HepG2 (cell line): ENCODE data around the gene PTPRF. TPM values are rescaled to one million over a fixed set of nuclear protein-coding genes. Genes with fewer than 3 reads are reported as not detected.

Experiments used
- FOSL1 ChIP-seq: sonication (generic); formaldehyde crosslinking; IDR thresholded peaks from 2 replicates; pipeline ENCODE4 v1.9.0; 2021; ENCODE audit warnings: missing genetic modification reagents, borderline replicate concordance
- GATAD2A ChIP-seq: IDR thresholded peaks from 2 replicates; pipeline ENCODE4 v1.6.1; 2016
- HCFC1 ChIP-seq: fragments of 150-350 bp; IDR thresholded peaks from 2 replicates; pipeline ENCODE4 v1.6.1; 2014; ENCODE audit warnings: low read depth, low read length
- HNF1B ChIP-seq: sonication (generic); formaldehyde crosslinking; IDR thresholded peaks from 2 replicates; pipeline ENCODE4 v1.5.1; 2020; ENCODE audit warnings: mild to moderate bottlenecking, moderate library complexity, missing genetic modification reagents
- HOXA9 ChIP-seq: sonication (generic); formaldehyde crosslinking; IDR thresholded peaks from 2 replicates; pipeline ENCODE4 v1.8.1; 2022; ENCODE audit warnings: missing genetic modification reagents, mild to moderate bottlenecking, moderate library complexity, borderline replicate concordance
- IRF2 ChIP-seq: IDR thresholded peaks from 2 replicates; pipeline ENCODE4 v1.6.1; 2018; ENCODE audit warnings: missing genetic modification reagents, missing compliant biosample characterization
- ISL2 ChIP-seq: sonication (generic); formaldehyde crosslinking; IDR thresholded peaks from 2 replicates; pipeline ENCODE4 v1.5.0; 2020; ENCODE audit warnings: missing genetic modification reagents
- MIER2 ChIP-seq: IDR thresholded peaks from 2 replicates; pipeline ENCODE4 v1.6.1; 2016; ENCODE audit warnings: missing biosample characterization, missing genetic modification reagents
- NCOA5 ChIP-seq: sonication (generic); formaldehyde crosslinking; IDR thresholded peaks from 2 replicates; pipeline ENCODE4 v1.4.0; 2020; ENCODE audit warnings: missing genetic modification reagents
- PPARG ChIP-seq: conservative IDR thresholded peaks from 2 replicates; pipeline ENCODE4 v1.6.1; 2016; ENCODE audit warnings: missing biosample characterization, missing genetic modification reagents
- RAD51 ChIP-seq: fragments of 450-650 bp; IDR thresholded peaks from 2 replicates; pipeline ENCODE4 v1.6.1; 2016; ENCODE audit warnings: borderline replicate concordance
- SALL1 ChIP-seq: sonication (generic); formaldehyde crosslinking; IDR thresholded peaks from 2 replicates; pipeline ENCODE4 v1.8.0; 2022; ENCODE audit warnings: mild to moderate bottlenecking, missing genetic modification reagents
- SMC3 ChIP-seq: IDR thresholded peaks from 2 replicates; pipeline ENCODE4 v1.6.1; 2011; ENCODE audit warnings: low read length, improper control_type of control experiment
- TFDP1 ChIP-seq: IDR thresholded peaks from 2 replicates; pipeline ENCODE4 v1.6.1; 2016; ENCODE audit warnings: missing compliant biosample characterization, missing genetic modification reagents, borderline replicate concordance
- ZFP82 ChIP-seq: sonication (generic); formaldehyde crosslinking; IDR thresholded peaks from 2 replicates; pipeline ENCODE4 v1.5.1; 2020; ENCODE audit warnings: mild to moderate bottlenecking, missing genetic modification reagents, borderline replicate concordance
- ZMAT3 ChIP-seq: sonication (generic); formaldehyde crosslinking; conservative IDR thresholded peaks from 2 replicates; pipeline ENCODE4 v1.7.0; 2021; ENCODE audit warnings: missing genetic modification reagents
- ZNF33B ChIP-seq: sonication (generic); formaldehyde crosslinking; IDR thresholded peaks from 2 replicates; pipeline ENCODE4 v1.5.1; 2020; ENCODE audit warnings: mild to moderate bottlenecking, missing genetic modification reagents
- ZNF75D ChIP-seq: sonication (generic); formaldehyde crosslinking; IDR thresholded peaks from 2 replicates; pipeline ENCODE4 v1.8.1; 2023; ENCODE audit warnings: missing genetic modification reagents, mild to moderate bottlenecking, borderline replicate concordance
- ZNF772 ChIP-seq: sonication (generic); formaldehyde crosslinking; IDR thresholded peaks from 2 replicates; pipeline ENCODE4 v1.5.0; 2020; ENCODE audit warnings: mild to moderate bottlenecking, missing genetic modification reagents
- polyA plus RNA-seq, 8 experiments: library from polyadenylated mRNA; depleted of rRNA in 3 of 8; stranded (reverse) in 7 of 8; unstranded in 1 of 8; fragments of >200 nt; fragmentation: Illumina TruSeq in 4 of 8; extraction: Trizol in 4 of 8; gene quantifications; 2 replicates each; pipeline versions ENCODE4 v1.2.1 to v1.2.3, GENCODE V29; 2011 to 2016; ENCODE audit warnings: low read depth in 4 of 8, missing spikeins in 1 of 8, mixed read lengths in 1 of 8; ENCODE audit not compliant: insufficient read depth in 1 of 8
- total RNA-seq, 5 experiments: library from RNA; depleted of rRNA; stranded (reverse); fragments of >200 nt; fragmentation: Illumina TruSeq; extraction: Trizol; gene quantifications; 2 replicates each; pipeline ENCODE4 v1.2.3, GENCODE V29; 2016; ENCODE audit warnings: low read depth in 1 of 5
- TF ChIP-seq, protein P1 (sequence below), 2 experiments: sonication (generic) in 1 of 2; formaldehyde crosslinking in 1 of 2; IDR thresholded peaks; 2 replicates each; pipeline versions ENCODE4 v1.4.0 to v1.6.1; 2018 to 2020; ENCODE audit warnings: missing genetic modification reagents in 2 of 2, borderline replicate concordance in 1 of 2, low read depth in 1 of 2, mild to moderate bottlenecking in 1 of 2, missing biosample characterization in 1 of 2
- TF ChIP-seq, protein P2 (sequence below): sonication (generic); formaldehyde crosslinking; IDR thresholded peaks from 2 replicates; pipeline ENCODE4 v1.8.1; 2022; ENCODE audit warnings: low read depth, mild to moderate bottlenecking, missing genetic modification reagents
- TF ChIP-seq, protein P3 (sequence below): IDR thresholded peaks from 2 replicates; pipeline ENCODE4 v1.6.1; 2018; ENCODE audit warnings: missing genetic modification reagents, mild to moderate bottlenecking, missing compliant biosample characterization

Gene PTPRF
- total and polyA plus RNA-seq, 2 of the 13 experiments (the other 11 are each of a cell fraction or from before 2014, with no cell fraction given): 55.9 to 167 TPM

DNA sequence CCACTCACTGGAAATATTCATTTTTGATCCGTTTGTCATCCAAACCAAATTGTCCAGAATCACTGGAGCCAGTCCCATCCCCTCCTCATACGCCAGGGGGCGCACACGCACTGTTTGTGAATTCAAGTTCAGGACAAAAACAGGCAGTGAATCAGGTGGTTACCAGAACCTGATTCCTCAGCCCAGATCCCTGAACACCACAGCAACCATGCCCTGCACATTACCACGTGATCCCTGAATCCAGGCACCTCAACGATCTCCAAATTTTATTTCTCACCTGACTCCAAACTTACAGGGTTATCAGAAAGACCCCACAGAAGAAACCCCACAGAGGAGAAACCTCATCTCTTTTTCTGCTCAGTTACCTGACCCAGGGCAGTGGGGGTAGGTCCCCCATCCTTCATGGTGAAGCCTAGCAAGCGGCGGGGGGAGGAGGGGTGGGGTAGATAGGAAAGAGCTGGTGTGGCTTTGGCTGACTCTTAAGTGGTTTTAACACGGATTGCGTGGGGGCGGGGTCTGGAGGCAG is 1.4 kb upstream of the PTPRF start (continued):
- no peak for TF ChIP-seq FOSL1 (CRISPR knock-in tag)
- no peak for TF ChIP-seq ZMAT3
- TF ChIP-seq ZFP82: 0 out of 2 replicates have a peak, but pooled peaks have one; percentile 4
- TF ChIP-seq ZNF75D (CRISPR knock-in tag): no peak
- TF ChIP-seq SMC3: peak; percentile 98
- TF ChIP-seq RAD51: peak; percentile 59
- TF ChIP-seq ISL2 (CRISPR knock-in tag): 0 out of 2 replicates have a peak, but pooled peaks have one; percentile 25
- 0 out of 2 replicates have a peak, but pooled peaks have one; percentile 10 for TF ChIP-seq MIER2 (CRISPR knock-in tag)
- peak; percentile 63 for TF ChIP-seq IRF2 (CRISPR knock-in tag)
- peak; percentile 15; the same call in 1 of the 2 replicates for TF ChIP-seq HNF1B (CRISPR knock-in tag)
- 0 out of 2 replicates have a peak, but pooled peaks have one; percentile 31 for TF ChIP-seq SALL1 (CRISPR knock-in tag)
- TF ChIP-seq TFDP1 (CRISPR knock-in tag): no peak
- no peak for TF ChIP-seq HCFC1
- TF ChIP-seq NCOA5: no peak
- TF ChIP-seq, protein P1, sequence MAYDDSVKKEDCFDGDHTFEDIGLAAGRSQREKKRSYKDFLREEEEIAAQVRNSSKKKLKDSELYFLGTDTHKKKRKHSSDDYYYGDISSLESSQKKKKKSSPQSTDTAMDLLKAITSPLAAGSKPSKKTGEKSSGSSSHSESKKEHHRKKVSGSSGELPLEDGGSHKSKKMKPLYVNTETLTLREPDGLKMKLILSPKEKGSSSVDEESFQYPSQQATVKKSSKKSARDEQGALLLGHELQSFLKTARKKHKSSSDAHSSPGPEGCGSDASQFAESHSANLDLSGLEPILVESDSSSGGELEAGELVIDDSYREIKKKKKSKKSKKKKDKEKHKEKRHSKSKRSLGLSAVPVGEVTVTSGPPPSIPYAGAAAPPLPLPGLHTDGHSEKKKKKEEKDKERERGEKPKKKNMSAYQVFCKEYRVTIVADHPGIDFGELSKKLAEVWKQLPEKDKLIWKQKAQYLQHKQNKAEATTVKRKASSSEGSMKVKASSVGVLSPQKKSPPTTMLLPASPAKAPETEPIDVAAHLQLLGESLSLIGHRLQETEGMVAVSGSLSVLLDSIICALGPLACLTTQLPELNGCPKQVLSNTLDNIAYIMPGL (CRISPR knock-in tag; IDR thresholded peaks at IDR 0.05; ENCODE audit: borderline replicate concordance in 1 of 2, low read depth in 1 of 2): peak in 1 of 2 experiments; percentile 86; a peak in 3 of 4 replicates
- no peak for TF ChIP-seq PPARG (CRISPR knock-in tag)
- no peak for TF ChIP-seq ZNF772 (CRISPR knock-in tag)
- TF ChIP-seq, protein P2, sequence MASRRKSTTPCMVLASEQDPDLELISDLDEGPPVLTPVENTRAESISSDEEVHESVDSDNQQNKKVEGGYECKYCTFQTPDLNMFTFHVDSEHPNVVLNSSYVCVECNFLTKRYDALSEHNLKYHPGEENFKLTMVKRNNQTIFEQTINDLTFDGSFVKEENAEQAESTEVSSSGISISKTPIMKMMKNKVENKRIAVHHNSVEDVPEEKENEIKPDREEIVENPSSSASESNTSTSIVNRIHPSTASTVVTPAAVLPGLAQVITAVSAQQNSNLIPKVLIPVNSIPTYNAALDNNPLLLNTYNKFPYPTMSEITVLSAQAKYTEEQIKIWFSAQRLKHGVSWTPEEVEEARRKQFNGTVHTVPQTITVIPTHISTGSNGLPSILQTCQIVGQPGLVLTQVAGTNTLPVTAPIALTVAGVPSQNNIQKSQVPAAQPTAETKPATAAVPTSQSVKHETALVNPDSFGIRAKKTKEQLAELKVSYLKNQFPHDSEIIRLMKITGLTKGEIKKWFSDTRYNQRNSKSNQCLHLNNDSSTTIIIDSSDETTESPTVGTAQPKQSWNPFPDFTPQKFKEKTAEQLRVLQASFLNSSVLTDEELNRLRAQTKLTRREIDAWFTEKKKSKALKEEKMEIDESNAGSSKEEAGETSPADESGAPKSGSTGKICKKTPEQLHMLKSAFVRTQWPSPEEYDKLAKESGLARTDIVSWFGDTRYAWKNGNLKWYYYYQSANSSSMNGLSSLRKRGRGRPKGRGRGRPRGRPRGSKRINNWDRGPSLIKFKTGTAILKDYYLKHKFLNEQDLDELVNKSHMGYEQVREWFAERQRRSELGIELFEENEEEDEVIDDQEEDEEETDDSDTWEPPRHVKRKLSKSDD: no peak
- TF ChIP-seq ZNF33B (CRISPR knock-in tag): no peak
- TF ChIP-seq GATAD2A: peak; percentile 53; the same call in 1 of the 2 replicates
- TF ChIP-seq, protein P3, sequence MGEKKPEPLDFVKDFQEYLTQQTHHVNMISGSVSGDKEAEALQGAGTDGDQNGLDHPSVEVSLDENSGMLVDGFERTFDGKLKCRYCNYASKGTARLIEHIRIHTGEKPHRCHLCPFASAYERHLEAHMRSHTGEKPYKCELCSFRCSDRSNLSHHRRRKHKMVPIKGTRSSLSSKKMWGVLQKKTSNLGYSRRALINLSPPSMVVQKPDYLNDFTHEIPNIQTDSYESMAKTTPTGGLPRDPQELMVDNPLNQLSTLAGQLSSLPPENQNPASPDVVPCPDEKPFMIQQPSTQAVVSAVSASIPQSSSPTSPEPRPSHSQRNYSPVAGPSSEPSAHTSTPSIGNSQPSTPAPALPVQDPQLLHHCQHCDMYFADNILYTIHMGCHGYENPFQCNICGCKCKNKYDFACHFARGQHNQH: 0 out of 2 replicates have a peak, but pooled peaks have one; percentile 48
- no peak for TF ChIP-seq HOXA9
